ENCODE data around the gene GPC6. TPM values are rescaled to one million over a fixed set of nuclear protein-coding genes. Genes with fewer than 3 reads are reported as not detected.

GPC6 gene
- total and polyA plus RNA-seq, 2 experiments from 2014 or later: 26.0 to 92.8 TPM

GRCh38 chr13:93941444-93941843 lies 714.8 kb downstream of the GPC6 start:
- DNase-seq (ENCODE audit: low spot score): no peak
- Histone ChIP-seq H2AFZ (no peak overlapping the region), H3K9me3 (ENCODE audit: low read depth) (no peaks in the 10 kb centered on the region), H3K9me2 (replicated peaks; ENCODE audit: insufficient read depth) (no peaks in the 10 kb centered on the region), H3K4me3 (no peak overlapping the region), H3K36me3 (replicated peaks; ENCODE audit: insufficient read depth, low read depth) (no peaks in the 10 kb centered on the region), H3K27me3 (no peaks in the 10 kb centered on the region), H3K79me2 (no peaks in the 10 kb centered on the region), H3K27ac (no peak overlapping the region), H4K20me1 (ENCODE audit: insufficient read depth, poor library complexity, severe bottlenecking) (no peaks in the 10 kb centered on the region), H3K4me1 (ENCODE audit: insufficient read depth) (no peaks in the 10 kb centered on the region), H3K4me2 (no peak overlapping the region)
- TF ChIP-seq EZH2phosphoT487 (IDR thresholded peaks at IDR 0.05; ENCODE audit: low read depth, severe bottlenecking, unreplicated experiment): no peak
- no peak for TF ChIP-seq CTCF (IDR thresholded peaks at IDR 0.05; ENCODE audit: poor library complexity)
- TF ChIP-seq EZH2 (IDR thresholded peaks at IDR 0.05; ENCODE audit: borderline replicate concordance): no peak
- 77% methylated on average over 2 of the region's 2 CpGs for WGBS (ENCODE audit: low lambda C conversion rate, missing lambda C conversion rate)

GRCh38 chr13:93942016-93942415 lies 715.4 kb downstream of the GPC6 start:
- Histone ChIP-seq H2AFZ (no peak overlapping the region), H4K20me1 (ENCODE audit: insufficient read depth, poor library complexity, severe bottlenecking) (no peaks in the 10 kb centered on the region), H3K27ac (no peak overlapping the region), H3K4me3 (no peak overlapping the region), H3K9me3 (ENCODE audit: low read depth) (no peaks in the 10 kb centered on the region), H3K4me2 (no peak overlapping the region), H3K9me2 (replicated peaks; ENCODE audit: insufficient read depth) (no peaks in the 10 kb centered on the region), H3K36me3 (replicated peaks; ENCODE audit: insufficient read depth, low read depth) (no peaks in the 10 kb centered on the region), H3K27me3 (no peaks in the 10 kb centered on the region), H3K79me2 (no peaks in the 10 kb centered on the region), H3K4me1 (ENCODE audit: insufficient read depth) (no peaks in the 10 kb centered on the region)
- no peak for TF ChIP-seq EZH2 (IDR thresholded peaks at IDR 0.05; ENCODE audit: borderline replicate concordance)
- TF ChIP-seq EZH2phosphoT487 (IDR thresholded peaks at IDR 0.05; ENCODE audit: low read depth, severe bottlenecking, unreplicated experiment): no peak
- no peak for TF ChIP-seq CTCF (IDR thresholded peaks at IDR 0.05; ENCODE audit: poor library complexity)
- 96% methylated on average over 3 of the region's 3 CpGs for WGBS (ENCODE audit: low lambda C conversion rate, missing lambda C conversion rate)
- no peak for DNase-seq (ENCODE audit: low spot score)

GRCh38 chr13:93945621-93946020 lies 719.0 kb downstream of the GPC6 start:
- Histone ChIP-seq H3K4me2 (no peak overlapping the region), H4K20me1 (ENCODE audit: insufficient read depth, poor library complexity, severe bottlenecking) (no peaks in the 10 kb centered on the region), H3K27me3 (no peaks in the 10 kb centered on the region), H3K79me2 (no peaks in the 10 kb centered on the region), H3K27ac (no peak overlapping the region), H3K9me2 (replicated peaks; ENCODE audit: insufficient read depth) (no peaks in the 10 kb centered on the region), H2AFZ (no peak overlapping the region), H3K4me1 (ENCODE audit: insufficient read depth) (peaks cover 9% of the 10 kb centered on the region), H3K9me3 (ENCODE audit: low read depth) (no peaks in the 10 kb centered on the region), H3K4me3 (no peak overlapping the region), H3K36me3 (replicated peaks; ENCODE audit: insufficient read depth, low read depth) (no peaks in the 10 kb centered on the region)
- DNase-seq (ENCODE audit: low spot score): no peak
- WGBS (ENCODE audit: low lambda C conversion rate, missing lambda C conversion rate): 95% methylated on average over 3 of the region's 3 CpGs
- TF ChIP-seq EZH2 (IDR thresholded peaks at IDR 0.05; ENCODE audit: borderline replicate concordance) (no peak), EZH2phosphoT487 (IDR thresholded peaks at IDR 0.05; ENCODE audit: low read depth, severe bottlenecking, unreplicated experiment) (no peak), CTCF (IDR thresholded peaks at IDR 0.05; ENCODE audit: poor library complexity) (no peak)

GRCh38 chr13:93946994-93947393 lies 720.4 kb downstream of the GPC6 start:
- no peaks in the 10 kb centered on the region for H4K20me1 ChIP-seq (ENCODE audit: insufficient read depth, poor library complexity, severe bottlenecking)
- DNase-seq (ENCODE audit: low spot score): no peak
- H3K79me2 ChIP-seq: no peaks in the 10 kb centered on the region
- H3K4me2 ChIP-seq: no peak overlapping the region
- H3K9me3 ChIP-seq (ENCODE audit: low read depth): no peaks in the 10 kb centered on the region
- no peak overlapping the region for H3K27ac ChIP-seq
- TF ChIP-seq EZH2 (IDR thresholded peaks at IDR 0.05; ENCODE audit: borderline replicate concordance) (no peak), CTCF (IDR thresholded peaks at IDR 0.05; ENCODE audit: poor library complexity) (no peak), EZH2phosphoT487 (IDR thresholded peaks at IDR 0.05; ENCODE audit: low read depth, severe bottlenecking, unreplicated experiment) (no peak)
- H2AFZ ChIP-seq: no peak overlapping the region
- H3K4me3 ChIP-seq: no peak overlapping the region
- peaks cover 9% of the 10 kb centered on the region for H3K4me1 ChIP-seq (ENCODE audit: insufficient read depth)
- no peaks in the 10 kb centered on the region for H3K9me2 ChIP-seq (replicated peaks; ENCODE audit: insufficient read depth)
- no peaks in the 10 kb centered on the region for H3K27me3 ChIP-seq
- H3K36me3 ChIP-seq (replicated peaks; ENCODE audit: insufficient read depth, low read depth): no peaks in the 10 kb centered on the region
- 84% methylated on average over 3 of the region's 3 CpGs for WGBS (ENCODE audit: low lambda C conversion rate, missing lambda C conversion rate)
